Measurements from ENCODE around the gene SLC9A7. TPM values are rescaled to one million over a fixed set of nuclear protein-coding genes. Genes with fewer than 3 reads are reported as not detected.

The SLC9A7 gene
- total RNA-seq, 1 donor from 2014 or later: 3.5 TPM

GRCh38 chrX:46610070-46610658, 148.8 kb downstream of the SLC9A7 start:
- Histone ChIP-seq H3K36me3 (no peaks in the 10 kb centered on the region), H4K20me1 (ENCODE audit: low read depth) (no peaks in the 10 kb centered on the region), H3K79me2 (ENCODE audit: low read depth) (no peaks in the 10 kb centered on the region), H3K4me3 (no peak overlapping the region), H3F3A (ENCODE audit: low read depth) (no peaks in the 10 kb centered on the region), H3K9me3 (ENCODE audit: low read depth) (no peaks in the 10 kb centered on the region), H3K4me2 (no peak overlapping the region), H3K27me3 (no peaks in the 10 kb centered on the region), H3K9ac (no peak overlapping the region), H2AFZ (replicated peaks) (no peak overlapping the region), H3K27ac (no peak overlapping the region), H3K4me1 (no peaks in the 10 kb centered on the region)
- Mint-ChIP-seq H3K36me3 (peaks cover 1% of the 10 kb centered on the region), H3K27ac (no peak overlapping the region), H3K27me3 (ENCODE audit: insufficient read depth, low read depth) (no peaks in the 10 kb centered on the region), H3K9me3 (no peaks in the 10 kb centered on the region), H3K4me1 (no peaks in the 10 kb centered on the region), H3K4me3 (no peak overlapping the region)
- TF ChIP-seq, protein P1, sequence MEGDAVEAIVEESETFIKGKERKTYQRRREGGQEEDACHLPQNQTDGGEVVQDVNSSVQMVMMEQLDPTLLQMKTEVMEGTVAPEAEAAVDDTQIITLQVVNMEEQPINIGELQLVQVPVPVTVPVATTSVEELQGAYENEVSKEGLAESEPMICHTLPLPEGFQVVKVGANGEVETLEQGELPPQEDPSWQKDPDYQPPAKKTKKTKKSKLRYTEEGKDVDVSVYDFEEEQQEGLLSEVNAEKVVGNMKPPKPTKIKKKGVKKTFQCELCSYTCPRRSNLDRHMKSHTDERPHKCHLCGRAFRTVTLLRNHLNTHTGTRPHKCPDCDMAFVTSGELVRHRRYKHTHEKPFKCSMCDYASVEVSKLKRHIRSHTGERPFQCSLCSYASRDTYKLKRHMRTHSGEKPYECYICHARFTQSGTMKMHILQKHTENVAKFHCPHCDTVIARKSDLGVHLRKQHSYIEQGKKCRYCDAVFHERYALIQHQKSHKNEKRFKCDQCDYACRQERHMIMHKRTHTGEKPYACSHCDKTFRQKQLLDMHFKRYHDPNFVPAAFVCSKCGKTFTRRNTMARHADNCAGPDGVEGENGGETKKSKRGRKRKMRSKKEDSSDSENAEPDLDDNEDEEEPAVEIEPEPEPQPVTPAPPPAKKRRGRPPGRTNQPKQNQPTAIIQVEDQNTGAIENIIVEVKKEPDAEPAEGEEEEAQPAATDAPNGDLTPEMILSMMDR (IDR thresholded peaks at IDR 0.05): no peak
- TF ChIP-seq EZH2phosphoT487 (IDR thresholded peaks at IDR 0.05) (no peak), EZH2 (IDR thresholded peaks at IDR 0.05) (no peak)
- no peak for DNase-seq (ENCODE audit: low spot score)

DNA sequence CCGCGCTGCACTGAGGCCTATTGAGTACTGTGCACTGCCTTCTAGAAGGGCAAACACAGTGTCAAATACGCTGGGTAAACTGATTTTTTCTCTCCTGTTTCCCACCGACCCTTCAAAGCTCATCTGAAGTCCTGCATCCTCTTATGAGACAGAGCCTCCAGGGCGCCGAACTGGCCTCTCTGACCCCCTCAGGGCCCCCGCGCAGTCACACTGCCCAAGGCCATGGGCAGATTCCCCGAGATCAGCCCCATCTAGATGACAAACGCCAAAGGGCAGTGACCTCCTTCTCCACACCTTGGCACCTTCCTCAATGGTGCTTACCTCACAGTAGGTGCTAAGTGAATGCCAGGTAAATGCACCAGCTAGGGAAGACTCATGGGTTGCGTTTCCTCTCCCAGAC, 151.0 kb downstream of the SLC9A7 start:
- Histone ChIP-seq H3K4me2 (no peak overlapping the region), H3K4me3 (no peak overlapping the region), H3K79me2 (ENCODE audit: low read depth) (no peaks in the 10 kb centered on the region), H3K9me3 (ENCODE audit: low read depth) (no peaks in the 10 kb centered on the region), H3F3A (ENCODE audit: low read depth) (no peaks in the 10 kb centered on the region), H3K36me3 (no peaks in the 10 kb centered on the region), H3K27ac (no peak overlapping the region), H3K9ac (no peak overlapping the region), H4K20me1 (ENCODE audit: low read depth) (no peaks in the 10 kb centered on the region), H3K4me1 (no peaks in the 10 kb centered on the region), H2AFZ (replicated peaks) (no peak overlapping the region), H3K27me3 (no peaks in the 10 kb centered on the region)
- DNase-seq (ENCODE audit: low spot score): no peak
- no peaks in the 10 kb centered on the region for H3K4me1 Mint-ChIP-seq
- H3K27ac Mint-ChIP-seq: no peak overlapping the region
- peaks cover 1% of the 10 kb centered on the region for H3K36me3 Mint-ChIP-seq
- TF ChIP-seq, protein P1 (IDR thresholded peaks at IDR 0.05): no peak
- no peak for TF ChIP-seq EZH2phosphoT487 (IDR thresholded peaks at IDR 0.05)
- TF ChIP-seq EZH2 (IDR thresholded peaks at IDR 0.05): no peak
- peaks cover 3% of the 10 kb centered on the region for H3K9me3 Mint-ChIP-seq
- no peak overlapping the region for H3K4me3 Mint-ChIP-seq
- H3K27me3 Mint-ChIP-seq (ENCODE audit: insufficient read depth, low read depth): no peaks in the 10 kb centered on the region

- no peaks in the 10 kb centered on the region for H3F3A ChIP-seq (ENCODE audit: low read depth)
- no peak for DNase-seq (ENCODE audit: low spot score)
- no peaks in the 10 kb centered on the region for H4K20me1 ChIP-seq (ENCODE audit: low read depth)
- no peaks in the 10 kb centered on the region for H3K36me3 ChIP-seq
- H3K27ac ChIP-seq: no peak overlapping the region
- TF ChIP-seq EZH2 (IDR thresholded peaks at IDR 0.05): no peak
- no peak for TF ChIP-seq EZH2phosphoT487 (IDR thresholded peaks at IDR 0.05)
- TF ChIP-seq, protein P1 (IDR thresholded peaks at IDR 0.05): no peak
- H3K79me2 ChIP-seq (ENCODE audit: low read depth): no peaks in the 10 kb centered on the region
- H3K4me3 ChIP-seq: no peak overlapping the region
- no peak overlapping the region for H2AFZ ChIP-seq (replicated peaks)
- H3K36me3 Mint-ChIP-seq: peaks cover 1% of the 10 kb centered on the region
- no peak overlapping the region for H3K4me3 Mint-ChIP-seq
- H3K27me3 Mint-ChIP-seq (ENCODE audit: insufficient read depth, low read depth): peaks cover 2% of the 10 kb centered on the region
- H3K27me3 ChIP-seq: no peaks in the 10 kb centered on the region
- no peaks in the 10 kb centered on the region for H3K4me1 ChIP-seq
- peaks cover 3% of the 10 kb centered on the region for H3K9me3 Mint-ChIP-seq
- H3K9me3 ChIP-seq (ENCODE audit: low read depth): no peaks in the 10 kb centered on the region
- H3K4me2 ChIP-seq: no peak overlapping the region
- no peak overlapping the region for H3K27ac Mint-ChIP-seq
- peaks cover 3% of the 10 kb centered on the region for H3K4me1 Mint-ChIP-seq
- no peak overlapping the region for H3K9ac ChIP-seq
These were observed 156.3 kb downstream of the SLC9A7 start for GRCh38 chrX:46602468-46603102.

All from neural progenitor cell (in vitro differentiated cells).